ENCODE results near the gene RNF217.
"Not testable (repeated sequence)": the region's sequence is repeated elsewhere in the genome, so short reads cannot be mapped to it uniquely, and the experiment has no call there.

RNF217 gene

GRCh38 chr6:125050663-125051318 is 88.6 kb downstream of the RNF217 start:
- in situ Hi-C loops (cut with HindIII; ENCODE audit: low sequenced_read_pairs): no loop called here

GRCh38 chr6:125053809-125054208 is 91.6 kb downstream of the RNF217 start:
- in situ Hi-C loops (cut with HindIII; ENCODE audit: low sequenced_read_pairs): no loop called here

- in situ Hi-C loops (cut with HindIII; ENCODE audit: low sequenced_read_pairs): no loop called here
Measured at GRCh38 chr6:125054331-125054730, 92.1 kb downstream of the RNF217 start.

GRCh38 chr6:125057392-125058246 is 95.4 kb downstream of the RNF217 start:
- in situ Hi-C loops (cut with HindIII; ENCODE audit: low sequenced_read_pairs): no loop called here

- in situ Hi-C loops (cut with HindIII; ENCODE audit: low sequenced_read_pairs): no loop called here
Measured at GRCh38 chr6:125058546-125058945, 96.3 kb downstream of the RNF217 start.

- in situ Hi-C loops (cut with HindIII; ENCODE audit: low sequenced_read_pairs): no loop called here
Measured at GRCh38 chr6:125063307-125063706, 101.1 kb downstream of the RNF217 start.

- in situ Hi-C loops (cut with HindIII; ENCODE audit: low sequenced_read_pairs): no loop called here
Measured at GRCh38 chr6:125066140-125066539, 103.9 kb downstream of the RNF217 start.

- in situ Hi-C loops (cut with HindIII; ENCODE audit: low sequenced_read_pairs): no loop called here
Measured at GRCh38 chr6:125066964-125067363, 104.7 kb downstream of the RNF217 start.

GRCh38 chr6:125067552-125067951 is 105.3 kb downstream of the RNF217 start:
- in situ Hi-C loops (cut with HindIII; ENCODE audit: low sequenced_read_pairs): no loop called here

GRCh38 chr6:125073071-125073470 is 110.8 kb downstream of the RNF217 start:
- in situ Hi-C loops (cut with HindIII; ENCODE audit: low sequenced_read_pairs): no loop called here

- in situ Hi-C loops (cut with HindIII; ENCODE audit: low sequenced_read_pairs): no loop called here
Measured at GRCh38 chr6:125074120-125074519, 111.9 kb downstream of the RNF217 start.

- in situ Hi-C loops (cut with HindIII; ENCODE audit: low sequenced_read_pairs): not testable (repeated sequence)
Measured at GRCh38 chr6:125075073-125075472, 112.8 kb downstream of the RNF217 start.

GRCh38 chr6:125075741-125076481 is 113.7 kb downstream of the RNF217 start:
- in situ Hi-C loops (cut with HindIII; ENCODE audit: low sequenced_read_pairs): no loop called here

- in situ Hi-C loops (cut with HindIII; ENCODE audit: low sequenced_read_pairs): no loop called here
Measured at GRCh38 chr6:125076482-125076742, 114.2 kb downstream of the RNF217 start.

- in situ Hi-C loops (cut with HindIII; ENCODE audit: low sequenced_read_pairs): no loop called here
Measured at GRCh38 chr6:125077453-125077852, 115.2 kb downstream of the RNF217 start.

- in situ Hi-C loops (cut with HindIII; ENCODE audit: low sequenced_read_pairs): no loop called here
Measured at GRCh38 chr6:125078602-125079321, 116.5 kb downstream of the RNF217 start.

GRCh38 chr6:125082908-125083683 is 120.9 kb downstream of the RNF217 start:
- in situ Hi-C loops (cut with HindIII; ENCODE audit: low sequenced_read_pairs): no loop called here

- in situ Hi-C loops (cut with HindIII; ENCODE audit: low sequenced_read_pairs): no loop called here
Measured at GRCh38 chr6:125083684-125083990, 121.4 kb downstream of the RNF217 start.

GRCh38 chr6:125086716-125087115 is 124.5 kb downstream of the RNF217 start:
- in situ Hi-C loops (cut with HindIII; ENCODE audit: low sequenced_read_pairs): no loop called here

GRCh38 chr6:125088963-125089362 is 126.7 kb downstream of the RNF217 start:
- in situ Hi-C loops (cut with HindIII; ENCODE audit: low sequenced_read_pairs): no loop called here

- in situ Hi-C loops (cut with HindIII; ENCODE audit: low sequenced_read_pairs): no loop called here
Measured at GRCh38 chr6:125094563-125094962, 132.3 kb downstream of the RNF217 start.

All from DLD1 (cell line).